T-helper 2 cell (primary cell): ENCODE results near the gene WASHC2C.
"Not testable (repeated sequence)": the region's sequence is repeated elsewhere in the genome, so short reads cannot be mapped to it uniquely, and the experiment has no call there.

Source experiments
- DNase-seq, 5 experiments: peaks; one replicate each; pipeline versions ENCODE4 v3.0.0 to v3.0.0-alpha.2; 2012 to 2022
- total RNA-seq, 2 donors: gene quantifications; one replicate each; lab custom pipeline; 2026; lab: John Stamatoyannopoulos, UW

The WASHC2C gene
- 66.7 to 81.0 reads per million in 2 donors for total RNA-seq

- peak; percentile 79 to 98 (median 90) for DNase-seq
These were observed at the start of gene WASHC2C for GRCh38 chr10:45726703-45727420. Gene WASHC2C (plus strand): TSS chr10:45727266. CDS start chr10:45727318, 52 bp downstream.

GRCh38 chr10:45678467-45678866 is 48.6 kb upstream of the WASHC2C start:
- not testable (repeated sequence) for DNase-seq

- not testable (repeated sequence) for DNase-seq
These were observed 16.8 kb upstream of the WASHC2C start for GRCh38 chr10:45710200-45710796.

- not testable (repeated sequence) for DNase-seq
These were observed 15.8 kb upstream of the WASHC2C start for GRCh38 chr10:45711223-45711622.

GRCh38 chr10:45717053-45717452 is 10.0 kb upstream of the WASHC2C start:
- not testable (repeated sequence) for DNase-seq

- not testable (repeated sequence) for DNase-seq
These were observed 9.4 kb upstream of the WASHC2C start for GRCh38 chr10:45717642-45718041.

- not testable (repeated sequence) for DNase-seq
These were observed 5.6 kb upstream of the WASHC2C start for GRCh38 chr10:45721503-45721902.

- DNase-seq, result not testable (repeated sequence)
These were observed 3.2 kb upstream of the WASHC2C start for GRCh38 chr10:45723851-45724250.

GRCh38 chr10:45727421-45727965 is 427 bp downstream of the WASHC2C start:
- not testable (repeated sequence) for DNase-seq

- not testable (repeated sequence) for DNase-seq
These were observed 7.4 kb downstream of the WASHC2C start for GRCh38 chr10:45734449-45734848.

- DNase-seq, result not testable (repeated sequence)
These were observed 7.8 kb downstream of the WASHC2C start for GRCh38 chr10:45734867-45735266.

- DNase-seq, result not testable (repeated sequence)
These were observed 14.5 kb downstream of the WASHC2C start for GRCh38 chr10:45741559-45741958.

- not testable (repeated sequence) for DNase-seq
These were observed 14.9 kb downstream of the WASHC2C start for GRCh38 chr10:45742014-45742413.

- DNase-seq, result not testable (repeated sequence)
These were observed 24.1 kb downstream of the WASHC2C start for GRCh38 chr10:45751141-45751540.

- DNase-seq, result not testable (repeated sequence)
These were observed 25.1 kb downstream of the WASHC2C start for GRCh38 chr10:45752210-45752609.

- not testable (repeated sequence) for DNase-seq
These were observed 27.0 kb downstream of the WASHC2C start for GRCh38 chr10:45753979-45754495.

- DNase-seq, result not testable (repeated sequence)
These were observed 28.0 kb downstream of the WASHC2C start for GRCh38 chr10:45755083-45755482.

GRCh38 chr10:45756065-45756464 is 29.0 kb downstream of the WASHC2C start:
- DNase-seq, result not testable (repeated sequence)

GRCh38 chr10:45757661-45758396 is 30.8 kb downstream of the WASHC2C start:
- not testable (repeated sequence) for DNase-seq

GRCh38 chr10:45761622-45762021 is 34.6 kb downstream of the WASHC2C start:
- not testable (repeated sequence) for DNase-seq

- DNase-seq, result not testable (repeated sequence)
These were observed 36.0 kb downstream of the WASHC2C start for GRCh38 chr10:45763037-45763436.

GRCh38 chr10:45768334-45768733 is 41.3 kb downstream of the WASHC2C start:
- not testable (repeated sequence) for DNase-seq
